SIG-M5 treated with dmso at 0.1 percent for 504 hours (cell line): ENCODE results near the gene ESRRG.
"Not testable (repeated sequence)": the region's sequence is repeated elsewhere in the genome, so short reads cannot be mapped to it uniquely, and the experiment has no call there.

Experiments
- DNase-seq: peaks from one replicate; lab custom pipeline; 2025; ENCODE audit not compliant: unreplicated experiment; lab: John Stamatoyannopoulos, UW

Gene ESRRG

GRCh38 chr1:216705676-216706075 is 17.6 kb downstream of the ESRRG start:
- DNase-seq: no peak

GRCh38 chr1:216704065-216704464 is 19.2 kb downstream of the ESRRG start:
- DNase-seq: not testable (repeated sequence)

GRCh38 chr1:216702170-216702569 is 21.1 kb downstream of the ESRRG start:
- DNase-seq: peak; percentile 86

GRCh38 chr1:216700779-216701178 is 22.4 kb downstream of the ESRRG start:
- no peak for DNase-seq

- DNase-seq: no peak
Observed at GRCh38 chr1:216691710-216692109, 31.5 kb downstream of the ESRRG start.

- DNase-seq: no peak
Observed at GRCh38 chr1:216690603-216691002, 32.6 kb downstream of the ESRRG start.

GRCh38 chr1:216688127-216688657 is 35.0 kb downstream of the ESRRG start:
- no peak for DNase-seq

GRCh38 chr1:216686860-216687766 is 36.1 kb downstream of the ESRRG start:
- no peak for DNase-seq

GRCh38 chr1:216682752-216683151 is 40.5 kb downstream of the ESRRG start:
- DNase-seq: no peak

- no peak for DNase-seq
Observed at GRCh38 chr1:216679108-216679507, 44.1 kb downstream of the ESRRG start.

- no peak for DNase-seq
Observed at GRCh38 chr1:216670118-216670883, 52.9 kb downstream of the ESRRG start.

GRCh38 chr1:216666441-216666840 is 56.8 kb downstream of the ESRRG start:
- DNase-seq: no peak

- no peak for DNase-seq
Observed at GRCh38 chr1:216665856-216666255, 57.4 kb downstream of the ESRRG start.

- DNase-seq: peak; percentile 68
Observed at GRCh38 chr1:216665406-216665805, 57.8 kb downstream of the ESRRG start.

GRCh38 chr1:216662681-216663080 is 60.5 kb downstream of the ESRRG start:
- DNase-seq: no peak

GRCh38 chr1:216660561-216660960 is 62.7 kb downstream of the ESRRG start:
- DNase-seq: no peak

- DNase-seq: no peak
Observed at GRCh38 chr1:216653001-216653400, 70.2 kb downstream of the ESRRG start.

- DNase-seq: no peak
Observed at GRCh38 chr1:216651826-216652418, 71.3 kb downstream of the ESRRG start.

- DNase-seq: no peak
Observed at GRCh38 chr1:216643176-216643575, 80.1 kb downstream of the ESRRG start.

GRCh38 chr1:216641669-216642460 is 81.4 kb downstream of the ESRRG start:
- no peak for DNase-seq

- DNase-seq: no peak
Observed at GRCh38 chr1:216640100-216640499, 83.1 kb downstream of the ESRRG start.
